Tibial artery (tissue), 4 donors: Measurements from ENCODE around the gene GGCT.
A peak's percentile ranks its signal among the peaks of the same experiment; 100 is the strongest.
"Not testable (repeated sequence)": the region's sequence is repeated elsewhere in the genome, so short reads cannot be mapped to it uniquely, and the experiment has no call there.

ENCODE experiments used
- DNase-seq, 2 donors: peaks; one replicate each; pipeline ENCODE4 v3.0.0-alpha.2; 2019
- H3K27ac ChIP-seq, 2 donors: fragments of 200-600 bp; sonication (generic) in 1 of 2; 1 replicate in 1 of 2; 2 replicates in 1 of 2; pipeline ENCODE4 v1.5.1; 2018 to 2019; ENCODE audit warnings: mild to moderate bottlenecking in 1 of 2
- H3K27me3 ChIP-seq, 2 donors: fragments of 200-600 bp; sonication (generic) in 1 of 2; one replicate each; pipeline versions ENCODE4 v1.5.1 to v1.6.0; 2016 to 2019
- H3K36me3 ChIP-seq, 3 donors: fragments of 200-600 bp; sonication (generic) in 2 of 3; one replicate each; pipeline ENCODE4 v1.5.1; 2016 to 2019; ENCODE audit warnings: mild to moderate bottlenecking in 2 of 3
- H3K4me1 ChIP-seq, 4 donors: fragments of 200-600 bp; sonication (generic) in 2 of 4; 1 replicate in 3 of 4; 2 replicates in 1 of 4; pipeline ENCODE4 v1.5.1; 2016 to 2019
- H3K4me3 ChIP-seq, 2 donors: fragments of 200-600 bp; sonication (generic) in 1 of 2; 1 replicate in 1 of 2; 2 replicates in 1 of 2; pipeline ENCODE4 v1.5.1; 2018 to 2019; ENCODE audit warnings: mild to moderate bottlenecking in 2 of 2
- H3K9me3 ChIP-seq, 3 donors: fragments of 200-600 bp; sonication (generic) in 1 of 3; one replicate each; pipeline ENCODE4 v1.5.1; 2016 to 2019
- intact Hi-C: fragments of 100-400 bp; cut with DNase I; formaldehyde crosslinking; loops from one replicate; pipeline ENCODE4 v1.15.0; 2023; ENCODE audit warnings: low total_unique reads
- TF ChIP-seq, protein P1 (sequence below), 2 experiments: fragments of 200-600 bp in 1 of 2; fragments of 450-650 bp in 1 of 2; IDR thresholded peaks; one replicate each; pipeline ENCODE4 v1.5.1; 2017 to 2019; ENCODE audit warnings: antibody characterized with exemption in 2 of 2, mild to moderate bottlenecking in 1 of 2, moderate library complexity in 1 of 2

The GGCT gene

DNA sequence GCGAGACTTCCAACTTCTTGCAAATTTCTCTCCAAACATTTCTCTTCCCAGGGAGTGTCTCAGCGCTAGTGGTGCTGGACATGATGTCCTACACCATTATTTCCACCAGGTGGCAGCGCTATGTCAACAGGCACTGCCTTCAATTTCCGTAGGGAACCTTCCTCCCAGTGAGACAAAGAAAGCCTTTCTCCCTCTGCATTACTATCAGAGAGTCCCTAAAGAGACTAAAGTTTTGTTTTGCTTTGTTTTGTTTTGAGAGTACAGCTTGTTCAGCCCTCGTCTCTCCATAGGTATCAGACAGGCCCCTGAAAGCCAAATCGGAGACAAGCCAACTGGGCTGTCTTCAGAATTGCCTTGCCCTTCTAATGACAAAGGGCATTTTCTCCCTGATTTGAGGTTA lies 44.2 kb upstream of the GGCT start:
- peaks cover 0 to 37% (median 0%) of the 10 kb centered on the region in 3 donors for H3K36me3 ChIP-seq
- DNase-seq: peak; percentile 69 to 77
- H3K9me3 ChIP-seq: no peaks in the 10 kb centered on the region
- peaks cover 0 to 24% (median 9%) of the 10 kb centered on the region in 4 donors for H3K4me1 ChIP-seq
- H3K27ac ChIP-seq: no peak overlapping the region
- H3K27me3 ChIP-seq: no peaks in the 10 kb centered on the region
- H3K4me3 ChIP-seq: no peak overlapping the region
- intact Hi-C loops: no loop called here
- TF ChIP-seq, protein P1, sequence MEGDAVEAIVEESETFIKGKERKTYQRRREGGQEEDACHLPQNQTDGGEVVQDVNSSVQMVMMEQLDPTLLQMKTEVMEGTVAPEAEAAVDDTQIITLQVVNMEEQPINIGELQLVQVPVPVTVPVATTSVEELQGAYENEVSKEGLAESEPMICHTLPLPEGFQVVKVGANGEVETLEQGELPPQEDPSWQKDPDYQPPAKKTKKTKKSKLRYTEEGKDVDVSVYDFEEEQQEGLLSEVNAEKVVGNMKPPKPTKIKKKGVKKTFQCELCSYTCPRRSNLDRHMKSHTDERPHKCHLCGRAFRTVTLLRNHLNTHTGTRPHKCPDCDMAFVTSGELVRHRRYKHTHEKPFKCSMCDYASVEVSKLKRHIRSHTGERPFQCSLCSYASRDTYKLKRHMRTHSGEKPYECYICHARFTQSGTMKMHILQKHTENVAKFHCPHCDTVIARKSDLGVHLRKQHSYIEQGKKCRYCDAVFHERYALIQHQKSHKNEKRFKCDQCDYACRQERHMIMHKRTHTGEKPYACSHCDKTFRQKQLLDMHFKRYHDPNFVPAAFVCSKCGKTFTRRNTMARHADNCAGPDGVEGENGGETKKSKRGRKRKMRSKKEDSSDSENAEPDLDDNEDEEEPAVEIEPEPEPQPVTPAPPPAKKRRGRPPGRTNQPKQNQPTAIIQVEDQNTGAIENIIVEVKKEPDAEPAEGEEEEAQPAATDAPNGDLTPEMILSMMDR (IDR thresholded peaks at IDR 0.05): peak; percentile 73 to 77

DNA sequence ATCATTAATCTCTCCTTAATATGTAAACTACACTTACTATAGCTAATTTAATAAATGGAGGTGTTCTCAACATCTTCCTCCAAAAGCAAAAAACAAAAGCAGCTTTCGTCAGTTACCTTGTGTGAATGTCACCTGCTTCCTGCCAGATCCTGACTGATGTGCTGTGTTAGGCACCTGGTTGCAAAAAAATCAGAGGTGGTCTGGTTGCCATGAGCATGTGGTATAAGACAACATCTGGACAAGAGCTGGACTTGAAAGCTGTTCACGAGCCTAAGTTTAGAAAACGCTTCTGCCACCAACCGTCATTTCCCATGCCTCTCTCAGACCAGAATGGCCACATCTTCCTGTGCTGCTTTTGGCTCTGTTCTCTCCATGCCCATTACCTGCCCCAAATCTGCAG lies 42.0 kb upstream of the GGCT start:
- H3K36me3 ChIP-seq: peaks cover 0 to 37% (median 0%) of the 10 kb centered on the region in 3 donors
- H3K4me1 ChIP-seq: peaks cover 0 to 20% (median 9%) of the 10 kb centered on the region in 4 donors
- no peaks in the 10 kb centered on the region for H3K9me3 ChIP-seq
- no peak for DNase-seq
- H3K27me3 ChIP-seq: no peaks in the 10 kb centered on the region
- H3K27ac ChIP-seq: no peak overlapping the region
- intact Hi-C loops: no loop called here
- H3K4me3 ChIP-seq: no peak overlapping the region
- TF ChIP-seq, protein P1 (IDR thresholded peaks at IDR 0.05): no peak

DNA sequence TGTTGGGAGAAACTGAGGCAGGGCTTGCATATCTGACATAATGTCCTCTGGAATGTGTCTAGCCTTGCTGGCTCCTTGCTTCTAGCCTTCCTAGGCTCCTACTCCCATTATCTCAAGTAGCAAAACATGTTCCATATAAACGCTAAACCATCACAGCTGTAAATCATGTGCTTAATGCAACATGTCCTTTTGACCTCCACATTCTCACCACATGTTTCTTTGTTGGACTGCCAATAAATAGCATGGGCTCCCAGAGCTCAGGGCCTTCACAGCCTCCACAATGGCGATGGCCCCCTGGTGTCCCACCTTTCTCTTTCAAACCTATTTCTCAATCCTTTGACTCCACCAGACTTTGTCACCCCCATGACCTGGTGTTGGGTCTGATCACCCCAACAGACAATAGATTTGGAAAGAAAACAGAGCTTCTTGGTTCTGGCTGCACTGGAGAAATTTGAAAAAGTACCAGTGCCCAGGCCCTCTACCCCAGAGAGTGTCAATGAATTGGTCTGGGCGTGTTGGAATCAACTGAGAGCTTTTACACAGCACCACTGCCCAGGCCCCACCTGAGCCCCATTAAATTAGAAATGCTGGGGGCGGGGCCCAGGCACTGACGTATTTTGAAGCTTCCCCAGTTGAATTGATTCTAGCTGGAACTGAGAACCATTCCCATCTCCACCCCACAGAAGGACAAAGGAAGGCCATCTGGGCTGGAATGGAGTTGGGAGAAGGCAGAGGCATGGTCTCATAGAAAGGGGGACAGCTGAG lies 41.3 kb upstream of the GGCT start:
- no peak for DNase-seq
- no peak overlapping the region for H3K27ac ChIP-seq
- no peaks in the 10 kb centered on the region for H3K27me3 ChIP-seq
- TF ChIP-seq, protein P1 (IDR thresholded peaks at IDR 0.05): no peak
- H3K9me3 ChIP-seq: no peaks in the 10 kb centered on the region
- intact Hi-C loops: no loop called here
- H3K4me3 ChIP-seq: no peak overlapping the region
- peaks cover 0 to 14% (median 4%) of the 10 kb centered on the region in 4 donors for H3K4me1 ChIP-seq
- H3K36me3 ChIP-seq: peaks cover 0 to 37% (median 0%) of the 10 kb centered on the region in 3 donors

GRCh38 chr7:30543813-30544525 lies 39.3 kb upstream of the GGCT start:
- intact Hi-C loops: no loop called here
- H3K4me3 ChIP-seq: no peak overlapping the region
- peaks cover 0 to 5% (median 0%) of the 10 kb centered on the region in 4 donors for H3K4me1 ChIP-seq
- H3K27ac ChIP-seq: no peak overlapping the region
- no peaks in the 10 kb centered on the region for H3K9me3 ChIP-seq
- no peaks in the 10 kb centered on the region for H3K27me3 ChIP-seq
- no peak for DNase-seq
- H3K36me3 ChIP-seq: peaks cover 0 to 37% (median 7%) of the 10 kb centered on the region in 3 donors
- TF ChIP-seq, protein P1 (IDR thresholded peaks at IDR 0.05): no peak

GRCh38 chr7:30543115-30543514 lies 38.5 kb upstream of the GGCT start:
- H3K9me3 ChIP-seq, H3K4me1 ChIP-seq, DNase-seq, intact Hi-C loops, H3K27me3 ChIP-seq, H3K27ac ChIP-seq, H3K4me3 ChIP-seq: not testable (repeated sequence)
- peaks cover 0 to 38% (median 7%) of the 10 kb centered on the region in 3 donors for H3K36me3 ChIP-seq

GRCh38 chr7:30533886-30534285 lies 29.3 kb upstream of the GGCT start:
- TF ChIP-seq, protein P1 (IDR thresholded peaks at IDR 0.05): no peak
- Histone ChIP-seq H3K4me3 (no peak overlapping the region), H3K9me3 (no peaks in the 10 kb centered on the region), H3K27ac (no peak overlapping the region), H3K4me1 (no peaks in the 10 kb centered on the region), H3K27me3 (no peaks in the 10 kb centered on the region), H3K36me3 (peaks cover 0 to 16% (median 7%) of the 10 kb centered on the region in 3 donors)
- DNase-seq: peak in 1 of 2 donors; percentile 22
- intact Hi-C loops: no loop called here
